SHP77 (cell line): ENCODE measurements around the gene KIF22.
A peak's percentile ranks its signal among the peaks of the same experiment; 100 is the strongest.
"Not testable (repeated sequence)": the region's sequence is repeated elsewhere in the genome, so short reads cannot be mapped to it uniquely, and the experiment has no call there.

Source experiments
- DNase-seq, 2 experiments: peaks; one replicate each; lab custom pipeline; 2025; lab: John Stamatoyannopoulos, UW

KIF22 gene

DNA sequence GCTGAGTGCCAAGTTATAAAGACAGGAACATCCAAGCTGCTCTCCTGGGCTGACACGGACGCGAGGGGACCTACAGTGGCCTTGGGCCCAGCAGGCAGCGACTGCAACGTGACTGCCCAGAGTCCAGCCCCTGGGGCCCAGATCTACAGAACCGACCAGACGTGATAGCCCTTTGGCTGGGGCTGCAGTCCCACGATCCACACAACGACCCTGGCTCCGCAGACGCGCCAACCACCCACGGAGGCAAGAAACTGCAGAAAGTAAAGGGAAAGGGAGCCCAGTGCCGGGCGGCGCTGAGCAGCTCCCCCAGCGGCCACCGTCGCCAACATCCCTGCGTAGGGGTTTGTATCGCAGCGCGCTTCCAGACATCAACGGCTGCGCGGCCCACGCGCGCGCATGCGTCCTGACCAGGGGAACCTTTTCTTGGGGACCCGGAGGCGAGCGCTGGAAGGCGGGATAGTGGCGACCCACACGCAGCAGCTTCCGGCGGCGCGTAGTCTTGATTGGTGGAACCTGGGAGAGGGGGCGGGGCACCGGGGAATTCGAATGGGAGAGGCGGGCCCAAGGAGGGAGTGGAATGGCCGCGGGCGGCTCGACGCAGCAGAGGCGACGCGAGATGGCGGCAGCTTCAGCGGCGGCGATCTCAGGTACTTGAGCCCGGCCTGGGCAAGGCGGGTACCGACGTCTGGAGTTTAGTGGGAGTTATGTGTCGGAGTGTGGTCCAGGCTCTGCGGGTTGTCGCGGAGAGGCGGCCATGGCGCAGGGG is at the start of gene KIF22:
TSS of gene KIF22 (plus strand) at position 569 of the 766 bp plus-strand sequence. CDS start at position 578, 9 bp downstream.
- DNase-seq: peak; percentile 99

DNA sequence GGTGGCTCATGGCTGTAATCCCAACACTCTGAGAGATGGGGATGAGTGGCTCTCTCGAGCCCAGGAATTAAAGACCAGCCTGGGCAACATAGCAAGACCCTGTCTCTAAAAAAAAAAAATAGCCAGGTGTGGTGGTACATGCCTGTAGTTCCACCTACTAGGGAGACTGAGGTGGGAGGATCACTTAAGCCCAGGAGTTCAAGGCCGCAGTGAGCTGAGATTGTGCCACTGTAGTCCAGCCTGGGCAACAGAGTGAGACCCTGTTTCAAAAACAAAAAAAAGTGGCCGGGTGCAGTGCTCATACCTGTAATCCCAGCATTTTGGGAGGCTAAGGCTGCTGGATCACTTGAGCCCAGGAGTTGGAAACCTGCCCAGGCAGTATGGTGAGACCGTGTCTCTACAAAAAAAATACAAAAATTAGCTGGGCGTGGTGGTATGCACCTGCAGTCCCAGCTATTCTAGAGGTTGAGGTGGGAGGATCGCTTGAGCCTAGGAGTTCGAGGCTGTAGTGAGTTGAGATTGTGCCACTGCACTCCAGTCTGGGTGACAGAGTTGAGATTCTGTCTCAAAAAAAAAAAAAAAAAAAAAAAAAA is 47.8 kb upstream of the KIF22 start:
- no peak for DNase-seq

DNA sequence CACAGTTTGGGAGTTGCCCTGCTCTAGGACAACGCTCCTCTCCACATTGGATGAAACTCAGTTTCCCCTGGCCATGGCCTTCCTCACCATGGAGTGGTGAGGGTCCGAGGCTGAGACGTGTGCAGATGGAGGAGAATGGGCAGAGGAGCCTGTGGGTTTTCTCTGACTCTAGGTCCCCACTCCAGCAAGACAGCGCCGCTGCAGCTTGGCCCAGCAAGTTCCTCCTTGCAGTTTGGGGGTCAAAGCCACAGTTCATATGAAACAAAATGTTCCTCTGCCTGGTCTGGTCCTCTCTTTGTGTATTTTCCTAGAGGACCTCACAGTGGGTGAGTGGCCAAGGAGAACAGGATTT is 47.1 kb upstream of the KIF22 start:
- DNase-seq: no peak

DNA sequence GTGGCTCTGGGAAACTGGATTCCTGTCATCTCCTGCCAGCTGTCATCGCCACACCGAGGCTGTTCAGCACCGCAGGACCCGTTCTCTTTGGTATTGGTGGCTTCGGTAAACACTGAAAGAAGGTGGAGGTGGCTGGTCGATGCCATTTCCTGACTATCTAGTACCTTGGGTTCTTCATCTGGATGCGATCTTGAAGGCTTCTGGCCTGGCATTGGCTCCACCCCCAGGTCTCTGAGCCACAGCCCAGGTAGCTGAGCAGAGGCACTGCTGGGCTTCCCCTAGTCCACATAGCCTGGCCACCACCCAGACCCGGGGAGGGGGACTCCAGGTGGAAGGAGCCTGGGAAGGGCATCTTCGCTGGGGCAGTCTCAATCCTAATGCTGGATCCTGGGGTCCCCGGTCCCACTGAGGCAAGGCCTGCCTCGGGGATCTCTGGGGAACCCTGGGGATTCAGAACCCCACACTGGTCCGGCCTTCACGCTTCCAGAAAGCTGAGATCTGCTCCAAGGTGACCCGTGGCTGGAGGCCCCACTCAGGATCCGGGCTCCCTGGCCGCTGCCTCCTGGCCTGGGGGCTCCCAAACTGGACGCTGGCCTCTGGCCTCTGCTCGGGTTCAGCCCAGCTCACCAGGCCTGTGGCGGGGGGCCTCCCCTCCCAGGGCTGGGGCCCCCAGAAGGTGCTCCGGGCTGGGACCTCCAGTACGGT is 46.6 kb upstream of the KIF22 start:
- DNase-seq: no peak

DNA sequence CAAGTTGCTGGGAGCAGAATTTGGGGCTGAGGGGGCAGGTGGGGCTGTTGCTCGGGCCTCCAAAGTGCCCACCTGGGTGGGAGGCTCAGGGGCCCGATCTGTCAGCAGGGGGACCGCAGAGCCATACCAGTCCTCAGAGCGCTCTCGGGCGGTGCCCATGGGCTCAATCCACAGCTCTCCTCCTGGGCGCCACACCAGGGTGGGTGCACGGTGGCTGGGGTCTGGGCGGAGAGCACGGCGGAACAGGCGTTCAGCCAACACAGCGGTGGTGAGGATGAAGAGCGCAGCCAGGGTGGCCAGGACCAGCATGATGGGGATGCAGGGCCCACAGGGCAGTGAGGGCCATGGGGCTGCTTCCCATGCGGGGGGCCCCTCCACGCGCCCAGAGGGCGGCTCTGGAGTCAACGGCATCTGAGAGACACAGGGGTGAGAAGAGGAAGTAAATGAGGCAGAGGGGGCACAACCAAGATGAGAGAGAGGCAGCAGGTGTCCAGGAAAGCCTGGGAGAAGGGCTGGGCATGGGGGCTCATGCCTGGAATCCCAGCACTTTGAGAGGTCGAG is 45.9 kb upstream of the KIF22 start:
- no peak for DNase-seq

DNA sequence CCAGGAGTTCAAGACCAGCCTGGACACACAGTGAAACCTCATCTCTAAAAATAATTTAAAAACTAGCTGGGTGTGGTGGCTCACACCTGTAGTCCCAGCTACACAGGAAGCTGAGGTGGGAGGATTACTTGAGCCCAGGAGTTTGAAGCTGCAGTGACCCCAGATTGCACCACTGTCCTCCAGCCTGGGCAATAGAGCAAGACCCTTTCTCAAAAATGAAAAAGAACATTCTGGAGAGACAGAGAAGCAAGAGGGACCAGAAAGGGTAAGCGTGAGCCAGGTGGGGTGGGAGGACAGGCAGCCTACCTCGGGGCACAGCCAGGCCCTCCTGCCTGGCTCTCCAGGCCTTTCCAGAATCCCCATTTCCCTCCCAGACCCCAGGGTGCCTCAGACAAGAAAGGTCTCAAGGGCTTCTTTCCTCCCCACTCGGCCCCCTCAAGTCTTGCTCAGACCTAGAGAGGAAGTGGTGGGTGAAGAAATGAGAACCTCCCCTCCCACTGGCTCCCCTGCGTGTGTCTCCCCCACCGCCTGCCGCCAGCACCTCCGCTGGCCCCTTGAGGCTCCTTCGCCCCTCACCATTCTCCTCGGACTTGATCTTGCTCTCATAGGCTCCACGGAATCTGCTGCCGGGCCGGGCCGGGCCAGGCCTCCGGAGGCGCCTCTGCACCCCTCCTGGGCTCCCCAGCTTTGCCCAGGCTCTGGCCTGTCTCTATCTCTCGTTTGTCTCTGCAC is 45.3 kb upstream of the KIF22 start:
- no peak for DNase-seq

DNA sequence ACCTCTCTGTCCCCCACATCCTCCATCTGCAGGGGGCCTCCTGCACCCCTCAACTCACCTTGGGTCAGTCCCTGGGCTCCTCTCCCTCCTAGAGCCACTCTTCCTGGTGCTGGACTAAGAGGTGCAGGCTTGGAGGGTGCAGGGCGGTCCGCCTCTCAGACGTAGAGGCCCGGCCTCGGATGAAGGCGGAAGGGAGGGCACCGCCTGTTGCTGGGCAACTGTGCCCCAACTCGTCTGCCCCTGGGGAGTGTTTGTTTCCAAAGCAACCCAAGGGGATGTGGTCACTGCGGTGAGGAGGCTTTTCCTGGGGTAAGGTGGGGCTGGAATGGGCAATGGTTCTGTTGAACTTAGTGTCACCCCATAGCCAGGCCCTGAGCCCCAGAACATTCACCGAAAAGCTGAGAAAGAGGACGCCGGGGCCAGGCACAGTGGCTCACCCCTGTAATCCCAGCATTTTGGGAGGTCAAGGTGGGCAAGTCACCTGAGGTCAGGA is 44.7 kb upstream of the KIF22 start, which contains the start of gene C16orf54:
TSS of gene C16orf54 (minus strand) at position 138 of the 493 bp plus-strand sequence. CDS start 1,039 bp downstream, outside the sequence.
- DNase-seq: no peak

DNA sequence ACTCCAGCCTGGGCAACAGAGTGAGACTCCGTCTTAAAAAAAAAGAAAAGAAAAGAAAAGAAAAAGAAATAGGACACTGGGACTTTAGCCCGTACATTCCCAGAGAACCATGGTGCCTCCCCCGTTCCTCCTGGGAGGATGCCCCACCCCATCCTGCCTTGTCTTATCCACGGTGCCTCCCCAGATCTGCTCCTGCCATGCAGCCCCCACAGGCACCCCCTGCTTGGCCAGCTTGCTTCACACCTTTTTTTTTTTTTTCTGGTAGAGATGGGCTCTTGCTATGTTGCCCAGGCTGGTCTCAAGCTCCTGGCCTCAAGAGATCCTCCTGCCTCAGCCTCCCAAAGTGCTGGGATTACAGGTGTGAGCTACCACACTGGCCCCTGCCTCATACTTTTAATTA is 44.0 kb upstream of the KIF22 start:
- DNase-seq: not testable (repeated sequence)

DNA sequence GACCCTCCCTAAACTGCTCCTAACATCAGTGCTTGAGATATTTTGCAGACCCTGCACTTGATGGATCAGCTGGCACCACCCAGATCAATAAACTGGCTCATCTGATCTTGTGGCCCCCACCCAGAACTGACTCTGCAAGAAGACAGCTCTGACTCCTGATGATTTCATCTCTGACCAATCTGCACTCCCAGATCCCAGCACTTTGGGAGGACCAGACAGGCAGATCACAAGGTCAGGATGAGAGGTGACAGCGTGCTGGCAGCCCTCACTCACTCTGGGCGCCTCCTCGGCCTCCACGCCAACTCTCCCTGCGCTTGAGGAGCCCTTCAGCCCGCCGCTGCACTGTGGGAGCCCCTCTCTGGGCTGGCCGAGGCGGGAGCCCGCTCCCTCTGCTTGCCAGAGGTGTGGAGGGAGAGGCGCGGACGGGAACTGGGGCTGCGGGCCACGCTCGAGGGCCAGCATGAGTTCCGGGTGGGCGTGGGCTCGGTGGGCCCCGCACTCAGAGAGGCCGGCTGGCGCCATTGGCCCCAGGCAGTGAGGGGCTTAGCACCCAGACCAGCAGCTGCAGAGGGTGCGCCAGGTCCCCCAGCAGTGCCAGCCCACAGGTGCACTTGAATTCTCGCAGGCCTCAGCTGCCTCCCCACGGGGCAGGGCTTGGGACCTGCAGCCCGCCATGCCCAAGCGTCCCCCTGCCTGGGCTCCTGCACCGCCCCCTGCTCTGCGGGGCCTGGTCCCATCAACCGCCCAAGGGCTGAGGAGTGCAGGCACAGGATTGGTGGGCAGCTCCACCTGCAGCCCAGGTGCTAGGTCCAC is 42.4 kb upstream of the KIF22 start:
- DNase-seq: no peak

DNA sequence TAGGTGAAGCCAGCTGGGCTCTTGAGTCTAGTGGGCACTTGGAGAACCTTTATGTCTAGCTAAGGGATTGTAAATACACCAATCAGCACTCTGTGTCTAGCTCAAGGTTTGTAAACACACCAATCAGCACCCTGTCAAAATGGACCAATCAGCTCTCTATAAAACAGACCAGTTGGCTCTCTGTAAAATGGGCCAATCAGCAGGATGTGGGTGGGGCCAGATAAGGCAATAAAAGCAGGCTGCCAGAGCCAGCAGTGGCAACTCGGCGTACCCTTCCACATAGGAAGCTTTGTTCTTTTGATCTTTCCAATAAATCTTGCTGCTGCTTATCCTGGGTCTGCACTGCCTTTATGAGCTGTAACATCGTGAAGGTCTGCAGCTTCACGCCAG is 41.8 kb upstream of the KIF22 start:
- DNase-seq: not testable (repeated sequence)

DNA sequence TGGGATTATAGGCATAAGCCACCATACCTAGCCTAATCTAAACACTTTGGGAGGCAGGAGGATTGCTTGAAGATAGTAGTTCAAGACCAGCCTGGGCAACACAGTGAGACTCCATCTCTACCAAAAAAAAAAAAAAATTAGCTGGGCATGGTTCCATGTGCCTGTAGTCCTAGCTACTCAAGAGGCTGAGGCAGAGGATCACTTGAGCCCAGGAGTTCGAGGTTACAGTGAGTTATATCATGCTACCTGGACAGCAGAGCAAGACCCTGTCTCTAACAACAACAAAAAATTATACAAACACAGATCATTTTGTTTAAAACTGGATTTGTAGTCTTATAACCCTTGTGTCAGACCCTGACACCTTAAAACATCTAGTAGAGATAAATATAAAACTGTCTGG is 37.0 kb upstream of the KIF22 start:
- DNase-seq: no peak

DNA sequence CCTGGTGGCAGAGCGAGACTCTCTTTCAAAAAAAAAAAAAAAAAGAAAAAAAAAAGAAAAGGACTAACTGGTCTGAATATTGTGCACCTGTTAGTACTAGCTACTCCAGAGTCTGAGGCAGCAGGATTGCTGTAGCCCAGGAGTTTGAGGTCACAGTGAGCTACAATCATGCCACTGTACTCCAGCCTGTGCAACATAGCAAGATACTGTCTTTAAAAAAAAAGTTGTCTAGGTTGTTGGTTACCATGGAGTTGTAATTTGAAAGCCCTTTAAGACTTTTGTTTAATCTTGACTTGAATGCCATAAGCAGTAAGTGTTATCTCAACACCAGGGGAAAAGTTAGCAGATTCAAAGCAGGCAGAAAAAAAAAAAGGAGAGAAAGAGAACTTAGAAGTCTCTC is 33.9 kb upstream of the KIF22 start:
- DNase-seq: no peak

DNA sequence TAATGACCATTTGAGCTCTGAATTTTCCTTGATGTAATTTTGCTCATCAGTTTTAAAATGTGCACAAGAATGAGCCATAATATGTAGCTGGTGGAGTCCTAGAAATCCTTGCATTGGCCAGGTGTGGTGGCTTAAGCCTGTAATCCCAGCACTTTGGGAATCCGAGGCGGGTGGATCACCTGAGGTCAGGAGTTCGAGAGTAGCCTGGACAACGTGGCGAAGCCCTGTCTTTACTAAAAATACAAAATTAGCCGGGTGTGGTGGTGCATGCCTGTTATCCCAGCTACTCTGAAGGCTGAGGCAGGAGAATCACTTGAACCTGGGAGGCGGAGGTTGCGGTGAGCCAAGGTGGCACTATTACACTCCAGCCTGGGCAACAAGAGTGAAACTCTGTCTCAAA is 33.5 kb upstream of the KIF22 start:
- not testable (repeated sequence) for DNase-seq

DNA sequence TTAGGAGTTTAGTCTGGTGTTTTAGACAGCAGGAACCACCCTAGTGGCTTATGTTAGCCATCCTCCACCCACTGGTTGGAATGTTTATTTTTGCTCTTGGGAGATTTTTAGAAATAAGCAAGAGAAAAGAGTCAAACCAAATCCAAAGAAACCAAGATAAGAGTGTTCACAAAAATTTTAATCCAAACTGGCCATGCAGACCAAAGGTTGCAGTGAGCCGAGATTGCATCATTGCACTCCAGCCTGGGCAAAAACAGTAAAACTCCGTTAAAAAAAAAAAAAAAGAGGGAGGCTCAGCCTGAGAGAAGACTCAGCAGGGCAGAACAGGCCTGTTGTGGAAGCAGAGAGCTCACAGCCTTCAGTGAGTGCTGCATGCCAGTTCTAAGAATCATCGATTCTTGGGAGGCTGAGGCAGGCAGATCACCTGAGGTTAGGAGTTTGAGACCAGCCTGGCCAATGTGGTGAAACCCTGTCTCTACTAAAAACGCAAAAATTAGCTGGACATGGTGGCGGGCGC is 32.5 kb upstream of the KIF22 start:
- no peak for DNase-seq

DNA sequence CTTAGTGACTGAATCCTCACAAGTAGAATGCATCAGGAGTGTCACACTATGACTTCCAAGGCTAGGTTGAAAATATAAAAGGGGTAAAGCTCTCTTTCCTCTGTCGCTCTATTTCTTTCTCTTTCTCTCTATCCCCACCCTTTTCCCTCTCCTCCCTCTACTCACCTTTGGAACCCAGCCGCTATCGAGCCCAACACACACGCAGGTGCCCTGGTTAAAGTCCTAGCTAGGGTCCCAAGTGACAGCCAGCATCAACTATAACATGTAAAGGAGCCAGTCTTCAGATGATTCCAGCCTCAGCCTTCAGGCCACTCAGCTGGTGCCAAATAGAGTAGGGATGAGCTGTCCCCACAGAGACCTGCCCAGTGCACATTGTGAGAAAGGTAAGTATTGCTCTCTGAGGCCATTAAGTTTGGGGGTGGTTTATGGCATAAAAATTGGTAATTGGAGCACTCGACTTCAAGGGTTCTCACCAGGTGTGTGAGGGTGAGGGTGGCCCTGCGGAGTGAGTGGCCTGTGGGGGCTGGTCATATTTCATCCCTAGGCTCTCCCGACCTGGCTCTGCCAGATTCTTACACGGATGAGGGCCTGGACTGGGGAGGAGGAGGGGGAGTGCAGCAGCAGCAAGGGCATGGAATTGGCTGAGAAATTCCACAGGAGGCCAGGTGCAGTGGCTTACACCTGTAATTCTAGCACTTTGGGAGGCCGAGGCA is 29.8 kb upstream of the KIF22 start:
- DNase-seq: no peak

DNA sequence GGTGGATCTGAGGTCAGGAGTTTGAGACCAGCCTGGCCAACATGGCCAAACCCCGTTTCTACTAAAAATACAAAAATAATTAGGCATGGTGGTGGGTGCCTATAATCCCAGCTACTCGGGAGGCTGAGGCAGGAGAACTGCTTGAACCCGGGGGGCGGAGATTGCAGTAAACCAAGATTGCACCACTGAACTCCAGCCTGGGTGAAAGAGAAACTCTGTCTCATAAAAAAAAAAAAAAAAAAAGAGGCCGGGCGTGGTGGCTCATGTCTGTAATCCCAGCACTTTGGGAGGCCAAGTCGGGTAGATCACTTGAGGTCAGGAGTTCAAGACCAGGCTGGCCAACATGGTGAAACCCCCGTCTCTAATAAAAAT is 29.3 kb upstream of the KIF22 start:
- DNase-seq: not testable (repeated sequence)

DNA sequence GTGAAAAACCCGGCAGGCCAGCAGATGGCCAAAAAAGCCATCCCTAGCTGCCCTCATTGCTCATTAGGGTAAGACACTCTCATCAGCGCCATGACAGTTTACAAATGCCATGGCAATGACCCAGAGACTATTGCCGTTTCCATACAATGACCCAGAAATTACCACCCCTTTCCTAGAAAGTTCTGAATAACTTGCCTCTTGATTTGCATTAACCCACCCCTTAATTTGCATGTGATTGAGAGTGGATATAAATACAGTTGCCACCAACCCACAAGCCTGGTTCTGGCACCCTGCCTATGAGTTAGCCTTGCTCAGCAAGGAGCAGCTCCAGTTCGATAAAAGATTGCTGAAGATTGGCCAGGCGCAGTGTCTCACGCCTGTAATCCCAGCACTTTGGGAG is 28.7 kb upstream of the KIF22 start:
- no peak for DNase-seq

DNA sequence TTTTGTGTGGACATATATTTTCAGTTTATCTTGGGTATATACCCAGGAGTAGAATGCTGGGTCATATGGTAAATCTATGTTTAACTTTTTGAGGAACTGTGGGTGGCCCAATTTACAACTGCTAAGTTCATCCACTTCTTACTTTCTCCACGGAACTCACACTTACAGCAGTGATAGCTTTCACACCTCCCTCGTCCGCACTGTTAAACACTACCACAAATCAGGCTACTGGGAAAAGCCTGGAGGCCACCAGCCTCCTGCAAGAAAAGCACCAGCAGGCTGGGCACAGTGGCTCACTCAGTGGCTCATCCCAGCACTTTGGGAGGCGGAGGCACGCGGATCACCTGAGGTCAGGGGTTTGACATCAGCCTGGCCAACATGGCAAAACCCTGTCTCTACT is 27.2 kb upstream of the KIF22 start:
- DNase-seq: no peak

DNA sequence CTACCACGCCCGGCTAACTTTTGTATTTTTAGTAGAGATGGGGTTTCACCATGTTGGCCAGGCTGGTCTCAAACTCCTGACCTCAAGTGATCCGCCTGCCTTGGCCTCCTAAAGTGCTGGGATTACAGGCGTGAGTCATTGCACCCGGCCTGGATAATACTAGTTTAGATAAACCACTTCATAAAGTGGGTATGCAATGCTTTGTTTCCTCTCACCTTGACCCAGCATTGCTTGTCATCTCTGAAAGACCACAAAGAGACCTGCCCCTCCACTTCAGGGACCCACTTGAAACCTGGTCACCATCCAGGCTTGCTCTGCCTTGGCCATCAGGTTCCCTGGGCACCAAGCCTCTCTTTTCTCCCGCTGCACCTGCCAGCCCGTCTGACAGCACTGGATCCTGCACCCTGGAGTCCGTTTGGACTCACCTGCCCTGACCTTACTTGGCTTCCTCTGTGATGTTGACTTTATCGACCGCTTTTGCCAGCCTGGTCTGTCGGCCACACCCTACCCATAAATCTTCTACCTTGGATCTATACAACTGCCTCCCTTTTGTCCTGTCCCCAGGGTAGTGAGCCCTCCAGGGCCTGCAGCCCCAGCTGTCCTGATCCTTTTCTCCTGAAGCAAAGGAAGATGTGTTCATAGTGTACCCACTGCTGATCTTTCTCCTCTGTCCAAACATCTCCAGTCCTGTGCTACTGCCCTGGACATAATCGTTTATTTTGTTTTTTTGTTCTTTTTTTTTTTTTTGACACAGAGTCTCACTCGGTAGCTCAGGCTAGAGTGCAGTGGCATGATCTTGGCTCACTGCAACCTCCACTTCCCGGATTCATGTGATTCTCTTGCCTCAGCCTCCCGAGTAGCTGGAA is 25.2 kb upstream of the KIF22 start:
- DNase-seq: peak; percentile 97 to 99
